SK-N-SH treated with all-trans-retinoic acid at 6 μM for 48 hours (cell line): Measurements from ENCODE around the gene EN2.

Experiments used
- ATAC-seq: fragments of 200-7000 bp; cut with Tn5 transposase; 3 replicates; pipeline ENCODE4 v1.9.1; 2020; ENCODE audit warnings: mild to moderate bottlenecking, moderate library complexity
- ARNTL ChIP-seq: fragments of 450-650 bp; formaldehyde crosslinking; IDR thresholded peaks from 2 replicates; pipeline ENCODE4 v1.5.0; 2020; ENCODE audit warnings: low read depth, mild to moderate bottlenecking, moderate library complexity, borderline replicate concordance
- BACH2 ChIP-seq: fragments of 250-450 bp; sonication (Bioruptor Pico); IDR thresholded peaks from 2 replicates; pipeline ENCODE4 v1.9.0; 2021; ENCODE audit warnings: mild to moderate bottlenecking, borderline replicate concordance
- CSDC2 ChIP-seq: fragments of 250-450 bp; sonication (Bioruptor Pico); IDR thresholded peaks from 2 replicates; pipeline ENCODE4 v1.5.0; 2020; ENCODE audit warnings: mild to moderate bottlenecking, moderate library complexity
- ESRRG ChIP-seq: fragments of 250-450 bp; sonication (Bioruptor Pico); IDR thresholded peaks from 2 replicates; pipeline ENCODE4 v1.6.1; 2021; ENCODE audit warnings: mild to moderate bottlenecking
- GLIS3 ChIP-seq: fragments of 250-450 bp; sonication (Bioruptor Pico); IDR thresholded peaks from 2 replicates; pipeline ENCODE4 v1.5.0; 2020; ENCODE audit warnings: mild to moderate bottlenecking, moderate library complexity
- ISL1 ChIP-seq: fragments of 250-450 bp; sonication (Bioruptor Pico); IDR thresholded peaks from 2 replicates; pipeline ENCODE4 v2.1.2; 2022; ENCODE audit warnings: mild to moderate bottlenecking, moderate library complexity
- PPARA ChIP-seq: fragments of 250-450 bp; sonication (Bioruptor Pico); IDR thresholded peaks from 2 replicates; pipeline ENCODE4 v1.5.0; 2020; ENCODE audit warnings: mild to moderate bottlenecking, borderline replicate concordance
- SNAI2 ChIP-seq: fragments of 250-450 bp; sonication (Bioruptor Pico); IDR thresholded peaks from 2 replicates; pipeline ENCODE4 v1.5.0; 2020; ENCODE audit warnings: mild to moderate bottlenecking, moderate library complexity
- TCF4 ChIP-seq: fragments of 250-450 bp; sonication (Bioruptor Pico); IDR thresholded peaks from 2 replicates; pipeline ENCODE4 v1.8.0; 2021; ENCODE audit warnings: mild to moderate bottlenecking, moderate library complexity, borderline replicate concordance
- TOX ChIP-seq: fragments of 250-450 bp; sonication (Bioruptor Pico); IDR thresholded peaks from 2 replicates; pipeline ENCODE4 v1.8.0; 2021; ENCODE audit warnings: mild to moderate bottlenecking, moderate library complexity, borderline replicate concordance
- ZC3H10 ChIP-seq: fragments of 250-450 bp; sonication (Bioruptor Pico); IDR thresholded peaks from 2 replicates; pipeline ENCODE4 v1.5.1; 2021; ENCODE audit warnings: mild to moderate bottlenecking, moderate library complexity
- ZFP3 ChIP-seq: fragments of 250-450 bp; sonication (Bioruptor Pico); IDR thresholded peaks from 2 replicates; pipeline ENCODE4 v1.5.0; 2020; ENCODE audit warnings: mild to moderate bottlenecking, moderate library complexity
- ZFP30 ChIP-seq: fragments of 450-650 bp; formaldehyde crosslinking; IDR thresholded peaks from 2 replicates; pipeline ENCODE4 v1.5.0; 2022; ENCODE audit warnings: mild to moderate bottlenecking, moderate library complexity
- ZNF565 ChIP-seq: fragments of 450-650 bp; formaldehyde crosslinking; conservative IDR thresholded peaks from 2 replicates; pipeline ENCODE4 v1.5.0; 2020; ENCODE audit warnings: low read depth, mild to moderate bottlenecking, moderate library complexity
- ZNF70 ChIP-seq: fragments of 450-650 bp; formaldehyde crosslinking; IDR thresholded peaks from 2 replicates; pipeline ENCODE4 v1.5.0; 2020; ENCODE audit warnings: mild to moderate bottlenecking, moderate library complexity
- ZNF8 ChIP-seq: fragments of 450-650 bp; formaldehyde crosslinking; IDR thresholded peaks from 2 replicates; pipeline ENCODE4 v1.5.0; 2020; ENCODE audit warnings: mild to moderate bottlenecking, moderate library complexity
- TF ChIP-seq, protein P1 (sequence below): fragments of 250-450 bp; sonication (Bioruptor Pico); IDR thresholded peaks from 2 replicates; pipeline ENCODE4 v1.5.0; 2020; ENCODE audit warnings: mild to moderate bottlenecking, moderate library complexity
- TF ChIP-seq, protein P2 (sequence below): fragments of 250-450 bp; sonication (Bioruptor Pico); IDR thresholded peaks from 2 replicates; pipeline ENCODE4 v1.5.1; 2021; ENCODE audit warnings: mild to moderate bottlenecking, moderate library complexity
- TF ChIP-seq, protein P3 (sequence below): fragments of 250-450 bp; sonication (Bioruptor Pico); IDR thresholded peaks from 2 replicates; pipeline ENCODE4 v1.8.0; 2021; ENCODE audit warnings: low read depth, mild to moderate bottlenecking, moderate library complexity, borderline replicate concordance
- TF ChIP-seq, protein P4 (sequence below): fragments of 250-450 bp; sonication (Bioruptor Pico); IDR thresholded peaks from 2 replicates; pipeline ENCODE4 v1.5.1; 2020; ENCODE audit warnings: low read depth, mild to moderate bottlenecking, moderate library complexity
- TF ChIP-seq, protein P5 (sequence below): fragments of 250-450 bp; sonication (Bioruptor Pico); IDR thresholded peaks from 2 replicates; pipeline ENCODE4 v1.8.0; 2020; ENCODE audit warnings: mild to moderate bottlenecking, moderate library complexity, borderline replicate concordance

The EN2 gene

DNA sequence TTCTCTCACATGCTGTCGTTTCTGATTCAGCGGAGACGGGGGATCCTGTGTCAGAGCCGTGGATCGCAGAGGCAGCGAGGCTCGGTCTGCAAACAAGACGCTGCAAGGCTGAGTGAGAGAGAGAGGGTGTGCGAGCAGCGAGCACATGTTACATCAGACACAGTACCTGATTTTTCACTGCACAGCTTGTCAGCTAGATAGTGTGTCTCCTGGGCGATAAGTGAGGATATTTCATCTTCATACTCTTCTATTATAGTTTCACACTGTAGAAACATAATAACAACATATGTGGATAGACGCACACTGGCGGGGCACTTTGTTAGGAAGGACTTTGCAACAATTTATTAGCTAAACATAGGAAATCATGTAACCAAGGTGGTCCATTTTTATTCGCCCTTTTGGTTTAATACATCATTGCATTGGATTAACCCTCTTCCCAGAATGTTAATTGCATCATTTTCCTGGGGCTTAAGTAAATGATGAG, 49.0 kb downstream of the EN2 start:
- TF ChIP-seq TCF4 (CRISPR knock-in tag) (no peak), ESRRG (CRISPR knock-in tag) (no peak), PPARA (no peak), SNAI2 (CRISPR knock-in tag) (no peak), ISL1 (CRISPR knock-in tag) (no peak), ARNTL (CRISPR knock-in tag) (no peak), CSDC2 (CRISPR knock-in tag) (no peak), TOX (no peak), BACH2 (CRISPR knock-in tag) (no peak), ZNF8 (CRISPR knock-in tag) (no peak), ZFP30 (CRISPR knock-in tag) (no peak), GLIS3 (CRISPR knock-in tag) (no peak)
- TF ChIP-seq, protein P1, sequence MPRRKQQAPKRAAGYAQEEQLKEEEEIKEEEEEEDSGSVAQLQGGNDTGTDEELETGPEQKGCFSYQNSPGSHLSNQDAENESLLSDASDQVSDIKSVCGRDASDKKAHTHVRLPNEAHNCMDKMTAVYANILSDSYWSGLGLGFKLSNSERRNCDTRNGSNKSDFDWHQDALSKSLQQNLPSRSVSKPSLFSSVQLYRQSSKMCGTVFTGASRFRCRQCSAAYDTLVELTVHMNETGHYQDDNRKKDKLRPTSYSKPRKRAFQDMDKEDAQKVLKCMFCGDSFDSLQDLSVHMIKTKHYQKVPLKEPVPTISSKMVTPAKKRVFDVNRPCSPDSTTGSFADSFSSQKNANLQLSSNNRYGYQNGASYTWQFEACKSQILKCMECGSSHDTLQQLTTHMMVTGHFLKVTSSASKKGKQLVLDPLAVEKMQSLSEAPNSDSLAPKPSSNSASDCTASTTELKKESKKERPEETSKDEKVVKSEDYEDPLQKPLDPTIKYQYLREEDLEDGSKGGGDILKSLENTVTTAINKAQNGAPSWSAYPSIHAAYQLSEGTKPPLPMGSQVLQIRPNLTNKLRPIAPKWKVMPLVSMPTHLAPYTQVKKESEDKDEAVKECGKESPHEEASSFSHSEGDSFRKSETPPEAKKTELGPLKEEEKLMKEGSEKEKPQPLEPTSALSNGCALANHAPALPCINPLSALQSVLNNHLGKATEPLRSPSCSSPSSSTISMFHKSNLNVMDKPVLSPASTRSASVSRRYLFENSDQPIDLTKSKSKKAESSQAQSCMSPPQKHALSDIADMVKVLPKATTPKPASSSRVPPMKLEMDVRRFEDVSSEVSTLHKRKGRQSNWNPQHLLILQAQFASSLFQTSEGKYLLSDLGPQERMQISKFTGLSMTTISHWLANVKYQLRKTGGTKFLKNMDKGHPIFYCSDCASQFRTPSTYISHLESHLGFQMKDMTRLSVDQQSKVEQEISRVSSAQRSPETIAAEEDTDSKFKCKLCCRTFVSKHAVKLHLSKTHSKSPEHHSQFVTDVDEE (CRISPR knock-in tag): no peak
- TF ChIP-seq, protein P2, sequence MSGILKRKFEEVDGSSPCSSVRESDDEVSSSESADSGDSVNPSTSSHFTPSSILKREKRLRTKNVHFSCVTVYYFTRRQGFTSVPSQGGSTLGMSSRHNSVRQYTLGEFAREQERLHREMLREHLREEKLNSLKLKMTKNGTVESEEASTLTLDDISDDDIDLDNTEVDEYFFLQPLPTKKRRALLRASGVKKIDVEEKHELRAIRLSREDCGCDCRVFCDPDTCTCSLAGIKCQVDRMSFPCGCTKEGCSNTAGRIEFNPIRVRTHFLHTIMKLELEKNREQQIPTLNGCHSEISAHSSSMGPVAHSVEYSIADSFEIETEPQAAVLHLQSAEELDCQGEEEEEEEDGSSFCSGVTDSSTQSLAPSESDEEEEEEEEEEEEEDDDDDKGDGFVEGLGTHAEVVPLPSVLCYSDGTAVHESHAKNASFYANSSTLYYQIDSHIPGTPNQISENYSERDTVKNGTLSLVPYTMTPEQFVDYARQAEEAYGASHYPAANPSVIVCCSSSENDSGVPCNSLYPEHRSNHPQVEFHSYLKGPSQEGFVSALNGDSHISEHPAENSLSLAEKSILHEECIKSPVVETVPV (CRISPR knock-in tag): no peak
- TF ChIP-seq, protein P3, sequence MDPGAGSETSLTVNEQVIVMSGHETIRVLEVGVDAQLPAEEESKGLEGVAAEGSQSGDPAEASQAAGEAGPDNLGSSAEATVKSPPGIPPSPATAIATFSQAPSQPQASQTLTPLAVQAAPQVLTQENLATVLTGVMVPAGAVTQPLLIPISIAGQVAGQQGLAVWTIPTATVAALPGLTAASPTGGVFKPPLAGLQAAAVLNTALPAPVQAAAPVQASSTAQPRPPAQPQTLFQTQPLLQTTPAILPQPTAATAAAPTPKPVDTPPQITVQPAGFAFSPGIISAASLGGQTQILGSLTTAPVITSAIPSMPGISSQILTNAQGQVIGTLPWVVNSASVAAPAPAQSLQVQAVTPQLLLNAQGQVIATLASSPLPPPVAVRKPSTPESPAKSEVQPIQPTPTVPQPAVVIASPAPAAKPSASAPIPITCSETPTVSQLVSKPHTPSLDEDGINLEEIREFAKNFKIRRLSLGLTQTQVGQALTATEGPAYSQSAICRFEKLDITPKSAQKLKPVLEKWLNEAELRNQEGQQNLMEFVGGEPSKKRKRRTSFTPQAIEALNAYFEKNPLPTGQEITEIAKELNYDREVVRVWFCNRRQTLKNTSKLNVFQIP: no peak
- TF ChIP-seq, protein P4, sequence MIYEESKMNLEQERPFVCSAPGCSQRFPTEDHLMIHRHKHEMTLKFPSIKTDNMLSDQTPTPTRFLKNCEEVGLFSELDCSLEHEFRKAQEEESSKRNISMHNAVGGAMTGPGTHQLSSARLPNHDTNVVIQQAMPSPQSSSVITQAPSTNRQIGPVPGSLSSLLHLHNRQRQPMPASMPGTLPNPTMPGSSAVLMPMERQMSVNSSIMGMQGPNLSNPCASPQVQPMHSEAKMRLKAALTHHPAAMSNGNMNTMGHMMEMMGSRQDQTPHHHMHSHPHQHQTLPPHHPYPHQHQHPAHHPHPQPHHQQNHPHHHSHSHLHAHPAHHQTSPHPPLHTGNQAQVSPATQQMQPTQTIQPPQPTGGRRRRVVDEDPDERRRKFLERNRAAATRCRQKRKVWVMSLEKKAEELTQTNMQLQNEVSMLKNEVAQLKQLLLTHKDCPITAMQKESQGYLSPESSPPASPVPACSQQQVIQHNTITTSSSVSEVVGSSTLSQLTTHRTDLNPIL (CRISPR knock-in tag): no peak
- peak; percentile 65 for ATAC-seq

DNA sequence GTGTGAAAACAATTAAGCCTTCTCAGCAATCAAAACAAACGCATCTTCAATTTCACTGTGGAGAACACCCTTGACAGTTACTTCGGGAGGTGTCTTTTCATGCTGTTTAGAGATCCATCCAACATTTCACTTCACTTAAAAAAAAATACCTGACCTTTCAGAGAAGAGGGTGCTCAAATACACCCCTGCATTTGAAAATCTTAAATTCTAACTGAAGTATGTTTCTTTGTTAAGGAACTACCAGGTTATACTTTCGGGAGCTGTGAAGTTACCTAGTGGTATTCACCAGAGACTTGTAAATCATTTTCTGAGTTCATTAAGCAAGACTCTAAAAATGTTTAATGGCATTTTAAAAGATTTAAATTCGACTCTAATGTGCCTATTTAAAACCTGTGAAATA, 49.6 kb downstream of the EN2 start:
- TF ChIP-seq ARNTL (CRISPR knock-in tag) (no peak), ISL1 (CRISPR knock-in tag) (no peak), ZFP3 (CRISPR knock-in tag) (no peak), SNAI2 (CRISPR knock-in tag) (no peak), ZC3H10 (CRISPR knock-in tag) (no peak), CSDC2 (CRISPR knock-in tag) (no peak), ZNF8 (CRISPR knock-in tag) (no peak), TOX (no peak), PPARA (no peak), ZNF70 (no peak), BACH2 (CRISPR knock-in tag) (no peak), ZNF565 (CRISPR knock-in tag) (no peak), GLIS3 (CRISPR knock-in tag) (no peak), TCF4 (CRISPR knock-in tag) (no peak), ESRRG (CRISPR knock-in tag) (no peak)
- TF ChIP-seq, protein P5, sequence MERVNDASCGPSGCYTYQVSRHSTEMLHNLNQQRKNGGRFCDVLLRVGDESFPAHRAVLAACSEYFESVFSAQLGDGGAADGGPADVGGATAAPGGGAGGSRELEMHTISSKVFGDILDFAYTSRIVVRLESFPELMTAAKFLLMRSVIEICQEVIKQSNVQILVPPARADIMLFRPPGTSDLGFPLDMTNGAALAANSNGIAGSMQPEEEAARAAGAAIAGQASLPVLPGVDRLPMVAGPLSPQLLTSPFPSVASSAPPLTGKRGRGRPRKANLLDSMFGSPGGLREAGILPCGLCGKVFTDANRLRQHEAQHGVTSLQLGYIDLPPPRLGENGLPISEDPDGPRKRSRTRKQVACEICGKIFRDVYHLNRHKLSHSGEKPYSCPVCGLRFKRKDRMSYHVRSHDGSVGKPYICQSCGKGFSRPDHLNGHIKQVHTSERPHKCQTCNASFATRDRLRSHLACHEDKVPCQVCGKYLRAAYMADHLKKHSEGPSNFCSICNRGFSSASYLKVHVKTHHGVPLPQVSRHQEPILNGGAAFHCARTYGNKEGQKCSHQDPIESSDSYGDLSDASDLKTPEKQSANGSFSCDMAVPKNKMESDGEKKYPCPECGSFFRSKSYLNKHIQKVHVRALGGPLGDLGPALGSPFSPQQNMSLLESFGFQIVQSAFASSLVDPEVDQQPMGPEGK (CRISPR knock-in tag): no peak
- TF ChIP-seq, protein P2 (CRISPR knock-in tag): no peak
- TF ChIP-seq, protein P1 (CRISPR knock-in tag): no peak
- TF ChIP-seq, protein P3: no peak
- ATAC-seq: no peak
